Urinary bladder (tissue), 2 donors: ENCODE results near the gene LSM7. TPM values are rescaled to one million over a fixed set of nuclear protein-coding genes. Genes with fewer than 3 reads are reported as not detected.

Experiments used
- polyA plus RNA-seq: library from polyadenylated mRNA; stranded (reverse); fragments of 200-250 nt; gene quantifications from one replicate; pipeline ENCODE4 v1.2.3, GENCODE V29; 2013
- total RNA-seq: library from RNA; depleted of rRNA; stranded (reverse); fragments of >200 nt; gene quantifications from one replicate; pipeline ENCODE4 v1.2.3, GENCODE V29; 2014
- donor health status: healthy.

Gene LSM7
- total and polyA plus RNA-seq, 2 donors, result 46.5 to 189 TPM

Other genes starting within 250 kb of the LSM7 start
- gene MOB3A, start 232.3 kb downstream of the LSM7 start, total RNA-seq, result 15.9 TPM
- 40.1 TPM for gene MOB3A, start 232.3 kb downstream of the LSM7 start, polyA plus RNA-seq
- 1.5 TPM for gene IZUMO4, start 231.7 kb downstream of the LSM7 start, total RNA-seq
- gene IZUMO4, start 231.7 kb downstream of the LSM7 start, polyA plus RNA-seq, result 9.2 TPM
- gene AP3D1, start 177.0 kb downstream of the LSM7 start, total RNA-seq, result 48.9 TPM
- 87.8 TPM for gene AP3D1, start 177.0 kb downstream of the LSM7 start, polyA plus RNA-seq
- gene DOT1L, start 164.7 kb downstream of the LSM7 start, total RNA-seq, result 5.3 TPM
- gene DOT1L, start 164.7 kb downstream of the LSM7 start, polyA plus RNA-seq, result 6.7 TPM
- gene PLEKHJ1, start 92.3 kb downstream of the LSM7 start, total RNA-seq, result 30.6 TPM
- gene PLEKHJ1, start 92.3 kb downstream of the LSM7 start, polyA plus RNA-seq, result 60.9 TPM
- gene SF3A2, start 91.8 kb downstream of the LSM7 start, total RNA-seq, result 32.5 TPM
- 69.9 TPM for gene SF3A2, start 91.8 kb downstream of the LSM7 start, polyA plus RNA-seq
- not detected for gene AMH, start 79.3 kb downstream of the LSM7 start, total RNA-seq
- gene AMH, start 79.3 kb downstream of the LSM7 start, polyA plus RNA-seq, result 0.44 TPM
- gene JSRP1, start 72.2 kb downstream of the LSM7 start, total RNA-seq, result 1.6 TPM
- gene JSRP1, start 72.2 kb downstream of the LSM7 start, polyA plus RNA-seq, result 1.3 TPM
- not detected for gene PEAK3, start 46.4 kb downstream of the LSM7 start, total RNA-seq
- gene PEAK3, start 46.4 kb downstream of the LSM7 start, polyA plus RNA-seq, result 0.58 TPM
- not detected for gene LINGO3, start 20.4 kb downstream of the LSM7 start, total RNA-seq
- 0.08 TPM for gene LINGO3, start 20.4 kb downstream of the LSM7 start, polyA plus RNA-seq
- gene SPPL2B, start 98 bp upstream of the LSM7 start, total RNA-seq, result 26.9 TPM
- 40.9 TPM for gene SPPL2B, start 98 bp upstream of the LSM7 start, polyA plus RNA-seq
- gene TMPRSS9, start 31.7 kb upstream of the LSM7 start, total RNA-seq, result 0.11 TPM
- 0.06 TPM for gene TMPRSS9, start 31.7 kb upstream of the LSM7 start, polyA plus RNA-seq
- gene TIMM13, start 99.0 kb upstream of the LSM7 start, total RNA-seq, result 17.5 TPM
- 72.2 TPM for gene TIMM13, start 99.0 kb upstream of the LSM7 start, polyA plus RNA-seq
- gene LMNB2, start 128.4 kb upstream of the LSM7 start, total RNA-seq, result 33.4 TPM
- 22.2 TPM for gene LMNB2, start 128.4 kb upstream of the LSM7 start, polyA plus RNA-seq
- 23.2 TPM for gene GADD45B, start 147.5 kb upstream of the LSM7 start, total RNA-seq
- 163 TPM for gene GADD45B, start 147.5 kb upstream of the LSM7 start, polyA plus RNA-seq